Activated T-cell treated with anti-CD3 and anti-CD28 coated beads, Interleukin-2, amount 50 U/mL, for 4 hours (primary cell): Measurements from ENCODE around the gene TAS2R8. TPM values are rescaled to one million over a fixed set of nuclear protein-coding genes. Genes with fewer than 3 reads are reported as not detected.
"Not testable (repeated sequence)": the region's sequence is repeated elsewhere in the genome, so short reads cannot be mapped to it uniquely, and the experiment has no call there.

Experiments used
- ATAC-seq, 2 donors: fragments of 200-7000 bp; cut with Tn5 transposase; one replicate each; pipeline ENCODE4 v1.10.0; 2021
- DNase-seq: peaks from one replicate; pipeline ENCODE4 v3.0.0-alpha.2; 2020
- H3K27me3 Mint-ChIP-seq: one replicate; pipeline ENCODE4 v1.8.0; 2021; ENCODE audit warnings: low read depth, mixed read lengths
- H3K36me3 Mint-ChIP-seq: one replicate; pipeline ENCODE4 v1.8.0; 2022; ENCODE audit warnings: mixed read lengths; ENCODE audit not compliant: insufficient read depth
- H3K4me1 Mint-ChIP-seq: one replicate; pipeline ENCODE4 v1.8.0; 2021; ENCODE audit warnings: low read depth, mixed read lengths
- H3K4me3 Mint-ChIP-seq: one replicate; pipeline ENCODE4 v1.8.0; 2021; ENCODE audit warnings: mild to moderate bottlenecking, moderate library complexity, mixed read lengths
- H3K9me3 Mint-ChIP-seq: one replicate; pipeline ENCODE4 v1.8.0; 2021; ENCODE audit warnings: mixed read lengths
- total RNA-seq, 3 donors: library from RNA; stranded (reverse); gene quantifications; one replicate each; pipeline ENCODE4 v1.2.1, GENCODE V29; 2021

The TAS2R8 gene
- total RNA-seq, 3 donors from 2014 or later, result not detected

DNA sequence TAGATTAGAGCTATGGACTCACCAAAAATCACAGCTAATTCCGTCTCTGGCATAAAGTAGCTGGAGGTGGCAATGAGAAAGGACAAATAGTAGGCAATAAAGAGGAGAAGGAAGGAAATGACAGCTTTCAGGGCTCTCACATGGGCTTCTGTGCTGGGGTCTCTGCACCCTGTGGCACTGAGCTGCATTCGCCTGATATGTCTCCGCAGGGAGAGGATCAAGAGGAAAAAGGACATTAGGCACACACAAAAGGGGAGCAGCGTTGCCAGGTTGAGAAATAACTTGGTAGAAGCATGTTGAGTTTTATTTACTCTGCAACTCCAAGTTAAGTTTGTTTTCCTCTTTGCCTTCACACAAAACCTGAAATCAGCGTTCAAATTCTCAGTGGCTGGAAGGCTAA lies 5.3 kb downstream of the TAS2R8 start:
- Mint-ChIP-seq H3K36me3 (no peaks in the 10 kb centered on the region), H3K9me3 (no peaks in the 10 kb centered on the region), H3K27me3 (peaks cover 30% of the 10 kb centered on the region), H3K4me1 (no peaks in the 10 kb centered on the region), H3K4me3 (no peak overlapping the region)
- no peak for DNase-seq
- no peak for ATAC-seq

- Mint-ChIP-seq H3K27me3 (peaks cover 18% of the 10 kb centered on the region), H3K36me3 (no peaks in the 10 kb centered on the region), H3K4me3 (no peak overlapping the region), H3K4me1 (no peaks in the 10 kb centered on the region), H3K9me3 (no peaks in the 10 kb centered on the region)
- ATAC-seq (no peak), DNase-seq (no peak)
Measured at GRCh38 chr12:10794222-10794621, 12.9 kb downstream of the TAS2R8 start.

GRCh38 chr12:10791769-10792168 lies 15.3 kb downstream of the TAS2R8 start:
- not testable (repeated sequence) for H3K36me3 Mint-ChIP-seq, ATAC-seq, DNase-seq, H3K4me1 Mint-ChIP-seq, H3K4me3 Mint-ChIP-seq, H3K9me3 Mint-ChIP-seq
- peaks cover 12% of the 10 kb centered on the region for H3K27me3 Mint-ChIP-seq

DNA sequence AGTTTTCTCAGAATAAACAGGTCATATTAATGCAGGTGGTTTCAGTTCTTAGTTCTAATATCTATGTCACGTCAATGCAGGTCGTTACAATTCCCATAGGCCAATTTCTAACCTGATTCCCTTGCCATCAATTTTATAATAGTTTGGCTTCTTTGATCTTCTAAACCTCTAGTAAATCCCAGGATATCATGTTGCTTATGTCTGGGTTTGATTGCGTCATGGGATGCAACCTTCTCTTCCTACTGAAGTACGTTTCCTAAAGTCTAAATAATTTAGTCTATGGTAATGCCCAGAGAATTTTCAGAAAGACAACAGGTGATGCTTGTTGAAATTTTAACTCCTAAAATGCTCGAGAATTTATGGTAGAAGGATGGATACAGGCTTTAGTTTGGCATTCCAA lies 23.8 kb downstream of the TAS2R8 start:
- H3K36me3 Mint-ChIP-seq, result no peaks in the 10 kb centered on the region
- H3K4me1 Mint-ChIP-seq, result no peaks in the 10 kb centered on the region
- no peak overlapping the region for H3K4me3 Mint-ChIP-seq
- ATAC-seq (no peak), DNase-seq (no peak)
- H3K9me3 Mint-ChIP-seq, result no peaks in the 10 kb centered on the region
- H3K27me3 Mint-ChIP-seq, result peaks cover 6% of the 10 kb centered on the region

DNA sequence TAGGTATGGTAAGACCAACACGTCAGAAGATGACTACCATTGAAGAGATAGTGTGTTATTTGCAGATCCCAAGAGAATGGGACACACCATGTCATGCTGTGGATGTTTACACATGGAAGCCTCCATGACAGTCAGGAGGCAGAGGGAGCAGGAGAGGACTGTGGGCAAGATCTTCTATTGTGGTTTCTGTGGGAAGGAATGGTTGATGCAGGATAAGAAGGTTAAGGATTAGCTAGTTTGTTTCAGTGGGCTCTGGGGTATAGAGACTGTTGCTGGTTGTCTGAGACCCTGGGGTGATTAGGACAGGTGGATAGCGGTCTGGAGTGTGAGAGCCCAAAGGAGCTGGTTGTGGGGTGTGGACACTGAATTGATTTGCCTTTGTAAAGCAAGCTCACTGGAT lies 28.0 kb downstream of the TAS2R8 start:
- ATAC-seq, result no peak
- Mint-ChIP-seq H3K9me3 (no peaks in the 10 kb centered on the region), H3K36me3 (no peaks in the 10 kb centered on the region), H3K27me3 (peaks cover 8% of the 10 kb centered on the region), H3K4me3 (no peak overlapping the region), H3K4me1 (no peaks in the 10 kb centered on the region)
- DNase-seq, result no peak

- Mint-ChIP-seq H3K4me3 (no peak overlapping the region), H3K9me3 (no peaks in the 10 kb centered on the region), H3K4me1 (no peaks in the 10 kb centered on the region), H3K36me3 (no peaks in the 10 kb centered on the region), H3K27me3 (peaks cover 35% of the 10 kb centered on the region)
- peak in 1 of 2 donors; percentile 62 for ATAC-seq
- no peak for DNase-seq
Measured at GRCh38 chr12:10771132-10771733, 35.9 kb downstream of the TAS2R8 start.

DNA sequence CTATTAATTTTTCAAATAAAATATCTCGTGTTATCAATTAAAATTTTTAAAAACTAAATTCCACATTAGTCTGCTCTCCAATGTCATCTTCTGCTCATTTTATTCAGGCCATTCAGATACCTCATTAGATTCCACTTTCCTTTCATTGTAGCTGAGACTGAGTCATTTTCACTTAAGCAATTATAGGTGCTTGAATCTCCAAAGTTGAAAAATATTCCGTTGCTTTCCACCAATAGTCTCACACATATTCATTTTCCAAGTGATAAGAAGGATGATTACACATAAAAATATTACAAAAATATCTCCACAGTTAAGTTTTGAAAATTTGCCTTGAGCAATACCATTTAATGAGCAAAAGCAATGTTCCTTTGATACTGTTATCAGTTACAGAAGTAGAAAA lies 47.4 kb downstream of the TAS2R8 start:
- no peak for DNase-seq
- no peak for ATAC-seq
- H3K36me3 Mint-ChIP-seq, result no peaks in the 10 kb centered on the region
- no peaks in the 10 kb centered on the region for H3K4me1 Mint-ChIP-seq
- H3K4me3 Mint-ChIP-seq, result no peak overlapping the region
- H3K27me3 Mint-ChIP-seq, result peaks cover 49% of the 10 kb centered on the region
- H3K9me3 Mint-ChIP-seq, result peaks cover 13% of the 10 kb centered on the region

GRCh38 chr12:10756194-10756593 lies 50.9 kb downstream of the TAS2R8 start:
- Mint-ChIP-seq H3K27me3 (peaks cover 49% of the 10 kb centered on the region), H3K36me3 (no peaks in the 10 kb centered on the region), H3K4me3 (no peak overlapping the region), H3K4me1 (no peaks in the 10 kb centered on the region), H3K9me3 (peaks cover 13% of the 10 kb centered on the region)
- ATAC-seq (no peak), DNase-seq (no peak)

Other genes with a start within 250 kb of the TAS2R8 start
- gene MAGOHB, start 193.7 kb downstream of the TAS2R8 start, total RNA-seq, result 100 to 1,000 TPM in 1 of 3 donors, 10 to 100 TPM in 2; 78.1 to 104 (median 98.0) TPM
- under 1 TPM; 0.25 to 0.33 (median 0.32) TPM for gene STYK1, start 133.2 kb downstream of the TAS2R8 start, total RNA-seq
- 100 to 1,000 TPM; 135 to 253 (median 179) TPM for gene YBX3, start 84.0 kb downstream of the TAS2R8 start, total RNA-seq
- gene TAS2R7, start 4.7 kb downstream of the TAS2R8 start, total RNA-seq, result not detected
- not detected for gene TAS2R9, start 2.9 kb upstream of the TAS2R8 start, total RNA-seq
- gene TAS2R10, start 19.1 kb upstream of the TAS2R8 start, total RNA-seq, result under 1 TPM in 2 of 3 donors, not detected in 1; 0.18 to 0.19 TPM
- 1 to 10 TPM in 1 of 3 donors, under 1 TPM in 2; 0.32 to 1.3 (median 0.91) TPM for gene PRR4, start 42.2 kb upstream of the TAS2R8 start, total RNA-seq
- gene PRH1, start 77.0 kb upstream of the TAS2R8 start, total RNA-seq, result 10 to 100 TPM in 2 of 3 donors, 1 to 10 TPM in 1; 8.6 to 12.5 (median 10.4) TPM
- gene TAS2R13, start 102.3 kb upstream of the TAS2R8 start, total RNA-seq, result under 1 TPM; 0.19 to 0.26 (median 0.23) TPM
- gene PRH2, start 122.0 kb upstream of the TAS2R8 start, total RNA-seq, result under 1 TPM in 1 of 3 donors, not detected in 2; 0.34 TPM
- 1 to 10 TPM in 2 of 3 donors, under 1 TPM in 1; 0.89 to 1.3 (median 1.0) TPM for gene TAS2R14, start 132.0 kb upstream of the TAS2R8 start, total RNA-seq
- gene TAS2R50, start 179.6 kb upstream of the TAS2R8 start, total RNA-seq, result under 1 TPM in 1 of 3 donors, not detected in 2; 0.35 TPM
- under 1 TPM; 0.53 to 0.63 (median 0.61) TPM for gene TAS2R20, start 191.0 kb upstream of the TAS2R8 start, total RNA-seq
- 1 to 10 TPM in 1 of 3 donors, under 1 TPM in 2; 0.87 to 1.1 (median 0.95) TPM for gene TAS2R19, start 215.3 kb upstream of the TAS2R8 start, total RNA-seq
- gene TAS2R31, start 224.1 kb upstream of the TAS2R8 start, total RNA-seq, result 1 to 10 TPM in 1 of 3 donors, under 1 TPM in 2; 0.86 to 1.0 (median 0.98) TPM